CD4-positive, alpha-beta memory T cell (primary cell): ENCODE results near the gene MSRB1. TPM values are rescaled to one million over a fixed set of nuclear protein-coding genes. Genes with fewer than 3 reads are reported as not detected.
"Not testable (repeated sequence)": the region's sequence is repeated elsewhere in the genome, so short reads cannot be mapped to it uniquely, and the experiment has no call there.

Source experiments
- CTCF ChIA-PET: fragments of 350-600 bp; sonication (Branson Sonifier 250); formaldehyde crosslinking; loops from one replicate; lab custom pipeline; 2021; ENCODE audit warnings: inconsistent platforms; ENCODE audit not compliant: partially characterized antibody; lab: Charles Lee
- POLR2A ChIA-PET: fragments of 350-600 bp; sonication (Branson Sonifier 250); formaldehyde crosslinking; loops from one replicate; lab custom pipeline; 2021; ENCODE audit not compliant: partially characterized antibody; lab: Charles Lee
- DNase-seq, 5 donors: peaks; one replicate each; pipeline versions ENCODE4 v3.0.0 to v3.0.0-alpha.2; 2020 to 2022; ENCODE audit warnings: mixed read lengths in 1 of 5
- H3K27ac ChIP-seq: one replicate; pipeline ENCODE4 v1.7.0; 2013; ENCODE audit warnings: low read depth, low read length
- H3K27me3 ChIP-seq: 2 replicates; pipeline ENCODE4 v1.7.0; 2013; ENCODE audit warnings: mild to moderate bottlenecking, low read length, moderate library complexity; ENCODE audit not compliant: insufficient read depth
- H3K36me3 ChIP-seq: 2 replicates; pipeline ENCODE4 v1.7.0; 2013; ENCODE audit warnings: mild to moderate bottlenecking, low read length, moderate library complexity; ENCODE audit not compliant: insufficient read depth
- H3K4me1 ChIP-seq: 2 replicates; pipeline ENCODE4 v1.7.0; 2013; ENCODE audit warnings: mild to moderate bottlenecking, low read length, moderate library complexity; ENCODE audit not compliant: insufficient read depth
- H3K4me3 ChIP-seq, 2 donors: one replicate each; pipeline ENCODE4 v1.7.0; 2013; ENCODE audit warnings: low read length in 2 of 2, mild to moderate bottlenecking in 1 of 2
- H3K9me3 ChIP-seq, 2 donors: one replicate each; pipeline ENCODE4 v1.7.0; 2013; ENCODE audit warnings: low read length in 2 of 2, control low read depth in 1 of 2; ENCODE audit not compliant: control insufficient read depth in 1 of 2
- H3K27ac Mint-ChIP-seq, 7 donors: one replicate each; pipeline ENCODE4 v1.8.0; 2020 to 2021; ENCODE audit warnings: mixed read lengths in 7 of 7, mild to moderate bottlenecking in 6 of 7, inconsistent platforms in 3 of 7, moderate library complexity in 3 of 7
- H3K27me3 Mint-ChIP-seq, 2 donors: one replicate each; pipeline ENCODE4 v1.8.0; 2020 to 2021; ENCODE audit warnings: mixed read lengths in 2 of 2
- H3K36me3 Mint-ChIP-seq, 2 donors: one replicate each; pipeline ENCODE4 v1.8.0; 2020 to 2021; ENCODE audit warnings: mixed read lengths in 2 of 2, inconsistent platforms in 1 of 2, mild to moderate bottlenecking in 1 of 2
- H3K4me1 Mint-ChIP-seq, 4 donors: one replicate each; pipeline ENCODE4 v1.8.0; 2020 to 2021; ENCODE audit warnings: mixed read lengths in 4 of 4, mild to moderate bottlenecking in 1 of 4
- H3K4me3 Mint-ChIP-seq, 8 donors: one replicate each; pipeline ENCODE4 v1.8.0; 2020 to 2021; ENCODE audit warnings: mixed read lengths in 8 of 8, mild to moderate bottlenecking in 7 of 8, moderate library complexity in 6 of 8, inconsistent platforms in 3 of 8
- H3K9me3 Mint-ChIP-seq, 8 donors: one replicate each; pipeline ENCODE4 v1.8.0; 2020 to 2021; ENCODE audit warnings: mixed read lengths in 8 of 8, mild to moderate bottlenecking in 5 of 8, inconsistent platforms in 3 of 8, moderate library complexity in 1 of 8
- intact Hi-C: fragments of 100-400 bp; cut with micrococcal nuclease; formaldehyde crosslinking; loops from one replicate; pipeline ENCODE4 v1.15.1; 2023
- polyA plus RNA-seq, 2 donors: library from polyadenylated mRNA; unstranded; fragments of 300-500 nt; fragmentation: Illumina TruSeq; gene quantifications; one replicate each; pipeline ENCODE4 v1.2.3, GENCODE V29; 2021
- total RNA-seq, 2 experiments: library from RNA; stranded (reverse); gene quantifications; one replicate each; pipeline ENCODE4 v1.2.3, GENCODE V29; 2021

MSRB1 gene
- total and polyA plus RNA-seq, 4 experiments from 2014 or later: 9.3 to 30.5 (median 15.5) TPM

DNA sequence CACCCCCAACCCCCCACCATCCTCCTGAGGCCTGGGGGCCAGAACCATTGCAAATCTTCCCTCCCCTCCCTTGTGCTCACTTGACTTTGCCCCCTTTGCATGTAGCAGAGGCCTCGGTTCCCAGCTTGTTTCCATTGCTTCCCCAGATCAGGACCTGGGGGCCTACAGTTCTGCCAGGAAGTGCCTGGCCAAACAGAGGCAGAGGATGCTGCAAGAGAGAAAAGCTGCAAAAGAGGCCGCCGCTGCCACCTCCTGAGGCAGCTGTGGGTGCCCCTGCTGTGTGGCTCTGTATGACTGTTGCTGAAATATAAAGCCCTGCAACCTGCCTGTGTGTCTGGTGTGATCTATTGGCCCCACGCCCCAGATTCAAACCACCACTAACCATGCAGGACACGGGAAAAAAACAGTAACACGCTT is 18.7 kb upstream of the MSRB1 start:
- intact Hi-C loops: no loop called here
- Mint-ChIP-seq H3K4me3 (peak overlapping the region in 7 of 8 donors; percentile 3 to 94 (median 52)), H3K27me3 (no peaks in the 10 kb centered on the region), H3K36me3 (peaks cover 21 to 49% of the 10 kb centered on the region in 2 donors), H3K4me1 (peaks cover 30 to 66% (median 47%) of the 10 kb centered on the region in 4 donors), H3K27ac (peak overlapping the region in 6 of 7 donors; percentile 22 to 99 (median 66)), H3K9me3 (peaks cover 0 to 5% (median 0%) of the 10 kb centered on the region in 8 donors)
- peak in 1 of 5 donors; percentile 37 for DNase-seq
- Histone ChIP-seq H3K36me3 (peaks cover 18% of the 10 kb centered on the region), H3K4me3 (no peak overlapping the region), H3K4me1 (peaks cover 57% of the 10 kb centered on the region), H3K27ac (no peak overlapping the region), H3K9me3 (no peaks in the 10 kb centered on the region), H3K27me3 (no peaks in the 10 kb centered on the region)
- ChIA-PET POLR2A (interaction anchor here (1.0 to 9.4 kb wide), 10 partner anchors 9 to 244 kb away, joined by 3 to 99 read pairs (median 12); partner anchors contain the start of genes GFER, MSRB1, NOXO1 and SYNGR3), CTCF (interaction anchor here (1.3 to 3.3 kb wide), 2 partner anchors 9 to 32 kb away, joined by 6 to 18 read pairs; partner anchors contain the start of gene TBL3)

DNA sequence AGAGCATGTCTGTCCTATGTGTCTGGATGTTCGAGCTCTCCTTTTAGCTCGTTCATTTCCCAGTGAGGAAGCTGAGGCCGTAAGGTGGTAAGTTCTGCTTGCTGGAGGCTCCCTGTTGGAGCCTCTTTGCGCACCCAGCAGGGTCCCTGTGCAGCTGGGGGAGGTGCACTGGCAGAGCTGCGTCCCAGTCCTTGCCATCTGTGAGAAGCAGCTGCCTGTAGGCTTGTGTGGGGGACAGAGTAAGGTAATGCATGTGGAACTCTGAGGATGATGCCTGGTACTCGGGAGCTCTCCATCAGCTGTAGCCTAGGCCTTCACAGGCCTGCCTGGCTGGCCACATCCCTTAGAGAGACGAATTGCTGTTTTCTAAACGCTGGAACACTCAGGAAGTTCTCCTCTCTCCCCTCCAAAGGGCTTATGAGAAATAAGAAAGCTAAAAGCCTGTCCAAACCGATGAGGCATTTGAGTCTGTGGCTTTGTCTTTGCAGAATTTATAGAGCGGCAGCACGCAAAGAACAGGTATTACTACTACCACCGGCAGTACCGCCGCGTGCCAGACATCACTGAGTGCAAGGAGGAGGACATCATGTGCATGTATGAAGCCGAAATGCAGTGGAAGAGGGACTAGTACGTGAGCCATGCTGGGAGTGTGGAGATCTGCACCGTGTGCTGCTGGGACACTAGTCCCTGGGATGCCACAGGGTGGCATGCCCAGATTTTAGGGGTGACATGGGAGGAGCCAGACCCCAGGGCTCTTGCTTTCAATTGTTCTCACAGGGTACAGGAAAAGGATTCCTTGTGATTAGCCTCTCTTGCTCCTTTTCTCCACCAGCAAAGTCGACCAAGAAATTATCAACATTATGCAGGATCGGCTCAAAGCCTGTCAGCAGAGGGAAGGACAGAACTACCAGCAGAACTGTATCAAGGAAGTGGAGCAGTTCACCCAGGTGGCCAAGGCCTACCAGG is 17.9 kb upstream of the MSRB1 start:
- Mint-ChIP-seq H3K27ac (peak overlapping the region; percentile 86 to 99 (median 95)), H3K9me3 (peaks cover 0 to 5% (median 0%) of the 10 kb centered on the region in 8 donors), H3K4me1 (peaks cover 30 to 66% (median 47%) of the 10 kb centered on the region in 4 donors)

GRCh38 chr16:1959269-1960039 is 16.5 kb upstream of the MSRB1 start, which contains the start of gene NDUFB10:
NDUFB10 (plus strand) TSS chr16:1959538; CDS start chr16:1959625, 87 bp downstream.
- Histone ChIP-seq H3K4me1 (peaks cover 47% of the 10 kb centered on the region), H3K36me3 (peaks cover 18% of the 10 kb centered on the region), H3K27me3 (no peaks in the 10 kb centered on the region), H3K9me3 (no peaks in the 10 kb centered on the region), H3K4me3 (peak within 1 kb of the TSS; percentile 69 to 89), H3K27ac (peak within 1 kb of the TSS; percentile 78)
- CTCF ChIA-PET: interaction anchor here (2.6 to 3.3 kb wide), 2 partner anchors 12 to 181 kb away, joined by 10 to 18 read pairs; partner anchors contain the start of gene TBL3
- no peaks in the 10 kb centered on the region for H3K27me3 Mint-ChIP-seq
- H3K4me3 Mint-ChIP-seq: peak within 1 kb of the TSS; percentile 88 to 94 (median 92)
- H3K4me1 Mint-ChIP-seq: peaks cover 26 to 53% (median 40%) of the 10 kb centered on the region in 4 donors
- POLR2A ChIA-PET: interaction anchor here (1.0 to 9.4 kb wide), 8 partner anchors 11 to 555 kb away, joined by 3 to 99 read pairs (median 14); partner anchors contain the start of genes GFER, MSRB1, NOXO1 and SYNGR3
- intact Hi-C loops: loop anchor here (1.0 to 2.0 kb wide), 6 partner anchors 12 to 194 kb away; partner anchors contain the start of genes GFER and MSRB1
- peak; percentile 84 to 90 (median 87) for DNase-seq
- peaks cover 0 to 4% (median 0%) of the 10 kb centered on the region in 8 donors for H3K9me3 Mint-ChIP-seq
- peak within 1 kb of the TSS; percentile 86 to 99 (median 95) for H3K27ac Mint-ChIP-seq
- peaks cover 21 to 38% of the 10 kb centered on the region in 2 donors for H3K36me3 Mint-ChIP-seq

More for the DNA sequence above, 17.9 kb upstream of the MSRB1 start:
- Histone ChIP-seq H3K36me3 (peaks cover 18% of the 10 kb centered on the region), H3K4me1 (peaks cover 57% of the 10 kb centered on the region), H3K9me3 (no peaks in the 10 kb centered on the region), H3K27me3 (no peaks in the 10 kb centered on the region), H3K4me3 (peak overlapping the region; percentile 2 to 89), H3K27ac (peak overlapping the region; percentile 78)
- H3K4me3 Mint-ChIP-seq: peak overlapping the region; percentile 88 to 94 (median 92)
- H3K36me3 Mint-ChIP-seq: peaks cover 21 to 49% of the 10 kb centered on the region in 2 donors
- POLR2A ChIA-PET: interaction anchor here (0.6 to 9.4 kb wide), 19 partner anchors 10 to 625 kb away, joined by 3 to 99 read pairs (median 3); partner anchors contain the start of genes AMDHD2, GFER, MSRB1 and NOXO1
- CTCF ChIA-PET: interaction anchor here (1.1 to 3.3 kb wide), 4 partner anchors 10 to 179 kb away, joined by 4 to 18 read pairs (median 8); partner anchors contain the start of gene TBL3
- intact Hi-C loops: no loop called here
- no peaks in the 10 kb centered on the region for H3K27me3 Mint-ChIP-seq
- DNase-seq: peak in 4 of 5 donors; percentile 35 to 63 (median 40)

- H3K27me3 Mint-ChIP-seq: no peaks in the 10 kb centered on the region
- Histone ChIP-seq H3K4me3 (peak overlapping the region; percentile 69 to 89), H3K36me3 (peaks cover 17% of the 10 kb centered on the region), H3K9me3 (no peaks in the 10 kb centered on the region), H3K27ac (peak overlapping the region; percentile 78), H3K4me1 (peaks cover 44% of the 10 kb centered on the region), H3K27me3 (no peaks in the 10 kb centered on the region)
- peaks cover 0 to 3% (median 0%) of the 10 kb centered on the region in 8 donors for H3K9me3 Mint-ChIP-seq
- peak overlapping the region; percentile 69 to 94 (median 92) for H3K4me3 Mint-ChIP-seq
- H3K27ac Mint-ChIP-seq: peak overlapping the region in 4 of 7 donors; percentile 59 to 99 (median 78)
- DNase-seq: peak in 1 of 5 donors; percentile 8
- peaks cover 17 to 33% of the 10 kb centered on the region in 2 donors for H3K36me3 Mint-ChIP-seq
- ChIA-PET POLR2A (interaction anchor here (1.7 to 8.8 kb wide), 4 partner anchors 12 to 32 kb away, joined by 9 to 99 read pairs (median 52); partner anchors contain the start of genes GFER, MSRB1, NOXO1 and SYNGR3), CTCF (interaction anchor here (2.6 to 3.3 kb wide), 2 partner anchors 12 to 182 kb away, joined by 10 to 18 read pairs; partner anchors contain the start of gene TBL3)
- intact Hi-C loops: loop anchor here (1.0 to 2.0 kb wide), 6 partner anchors 13 to 195 kb away; partner anchors contain the start of genes GFER and MSRB1
- H3K4me1 Mint-ChIP-seq: peaks cover 23 to 48% (median 36%) of the 10 kb centered on the region in 4 donors
Observed at GRCh38 chr16:1958715-1959268, 15.8 kb upstream of the MSRB1 start.

DNA sequence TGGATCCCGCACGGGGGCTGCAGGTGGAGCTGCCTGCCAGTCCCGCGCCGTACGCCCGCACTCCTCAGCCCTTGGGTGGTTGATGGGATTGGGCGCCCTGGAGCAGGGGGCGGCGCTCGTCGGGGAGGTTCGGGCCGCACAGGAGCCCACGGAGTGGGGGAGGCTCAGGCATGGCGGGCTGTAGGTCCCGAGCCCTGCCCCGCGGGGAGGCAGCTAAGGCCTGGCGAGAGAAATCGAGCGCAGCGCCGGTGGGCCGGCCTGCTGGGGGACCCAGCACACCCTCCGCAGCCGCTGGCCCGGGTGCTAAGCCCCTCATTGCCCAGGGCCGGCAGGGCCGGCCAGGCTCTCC is 15.1 kb upstream of the MSRB1 start:
- peak in 1 of 5 donors; percentile 27 for DNase-seq
- H3K27me3 Mint-ChIP-seq, H3K27me3 ChIP-seq, H3K4me3 ChIP-seq, H3K27ac ChIP-seq, H3K9me3 ChIP-seq, H3K4me3 Mint-ChIP-seq, H3K27ac Mint-ChIP-seq, H3K9me3 Mint-ChIP-seq: not testable (repeated sequence)
- peaks cover 11 to 26% of the 10 kb centered on the region in 2 donors for H3K36me3 Mint-ChIP-seq
- peaks cover 38% of the 10 kb centered on the region for H3K4me1 ChIP-seq
- intact Hi-C loops: loop anchor here (2.0 kb wide), 1 partner anchor 183 kb away; no protein-coding TSS in a partner anchor
- H3K36me3 ChIP-seq: peaks cover 14% of the 10 kb centered on the region
- ChIA-PET POLR2A (interaction anchor here (1.7 to 4.8 kb wide), 2 partner anchors 13 to 15 kb away, joined by 9 to 84 read pairs; partner anchors contain the start of genes MSRB1 and TBL3), CTCF (interaction anchor here (0.8 to 1.6 kb wide), 3 partner anchors 12 to 46 kb away, joined by 3 to 4 read pairs (median 3); no protein-coding TSS in a partner anchor)
- H3K4me1 Mint-ChIP-seq: peaks cover 19 to 41% (median 30%) of the 10 kb centered on the region in 4 donors
